HG03066 (cell line): Measurements from ENCODE around the gene MDFIC.

Source experiments
- ATAC-seq: cut with Tn5 transposase; IDR thresholded peaks from one replicate; pipeline ENCODE4 v1.9.1; 2021; ENCODE audit warnings: low read depth; ENCODE audit not compliant: unreplicated experiment

MDFIC gene

GRCh38 chr7:114944745-114945625 is 23.1 kb downstream of the MDFIC start:
- no peak for ATAC-seq

DNA sequence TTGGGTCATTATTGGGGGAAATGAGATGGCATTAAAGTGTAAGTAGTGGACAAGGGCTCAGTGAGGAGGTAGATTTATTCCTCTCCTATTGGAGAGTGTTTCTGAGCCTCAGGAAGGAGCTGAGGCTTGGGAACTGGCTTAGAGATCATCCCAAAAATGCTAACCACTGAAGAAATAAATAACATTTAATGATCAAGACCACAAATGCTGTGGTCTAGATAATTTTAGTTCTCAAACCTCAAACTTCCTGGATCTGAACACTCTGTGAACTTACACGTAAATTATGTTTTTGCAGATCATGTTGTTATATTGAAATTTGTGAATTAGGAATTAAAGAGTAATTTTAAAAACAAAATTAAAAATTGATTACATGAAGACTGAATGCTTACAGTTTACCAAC is 27.3 kb downstream of the MDFIC start:
- no peak for ATAC-seq

- no peak for ATAC-seq
Observed at GRCh38 chr7:114952296-114952695, 30.4 kb downstream of the MDFIC start.

DNA sequence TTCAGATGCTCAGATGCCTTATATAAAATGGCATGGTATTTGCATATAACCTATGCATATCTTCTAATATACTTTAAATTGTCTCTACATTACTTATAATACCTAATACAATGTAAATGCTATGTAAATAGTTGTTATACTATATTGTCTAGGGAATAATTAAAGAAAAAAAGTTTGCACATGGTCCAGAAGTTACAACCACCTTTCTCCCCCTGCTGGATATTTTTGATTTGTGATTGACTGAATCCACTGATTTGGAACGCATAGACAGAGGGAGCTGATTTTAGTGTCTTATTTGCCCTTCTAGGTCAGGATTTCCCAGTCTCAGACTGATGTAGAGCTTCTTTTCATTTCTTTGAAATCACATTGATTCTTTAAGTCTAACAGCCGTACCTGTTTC is 31.8 kb downstream of the MDFIC start:
- ATAC-seq, result no peak

- ATAC-seq, result no peak
Observed at GRCh38 chr7:114956702-114957101, 34.8 kb downstream of the MDFIC start.

DNA sequence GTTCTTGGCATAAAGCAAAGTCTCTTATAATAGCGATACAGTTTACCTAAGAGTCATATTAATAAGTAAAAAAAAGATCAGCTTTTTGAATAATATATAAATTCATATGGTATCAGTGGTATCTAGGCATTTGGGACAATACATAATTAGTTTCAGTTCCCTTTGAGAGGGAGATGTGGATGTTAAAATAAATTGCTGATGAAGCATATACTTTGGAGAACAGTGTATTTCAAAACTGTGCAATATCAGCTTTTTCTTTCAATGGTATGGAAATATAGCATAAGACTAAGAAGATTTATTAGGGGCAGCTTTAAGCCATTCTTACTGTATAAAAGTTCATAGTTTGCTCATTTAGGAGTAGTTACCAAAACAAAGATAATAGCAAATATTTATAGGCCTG is 35.5 kb downstream of the MDFIC start:
- ATAC-seq, result no peak

DNA sequence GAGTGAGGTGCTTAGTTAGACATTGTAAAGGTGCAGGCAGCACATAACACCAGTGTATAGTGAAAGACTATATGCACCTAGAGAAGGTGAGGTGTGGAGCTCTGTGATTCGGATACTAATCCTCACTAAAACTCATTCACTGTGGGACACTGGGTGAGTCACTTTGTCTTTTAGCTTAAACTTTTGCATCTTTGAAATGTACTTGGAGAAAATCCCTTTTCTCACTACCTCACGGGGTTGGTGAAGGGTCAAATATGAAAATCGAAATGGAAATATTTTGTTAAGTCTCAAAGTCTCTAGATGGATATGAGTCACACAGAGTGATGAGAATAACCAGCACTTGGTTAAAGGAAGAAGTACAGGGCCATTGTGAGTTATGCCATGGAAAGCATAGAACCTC is 38.0 kb downstream of the MDFIC start:
- ATAC-seq, result peak; percentile 68

- no peak for ATAC-seq
Observed at GRCh38 chr7:114962441-114962840, 40.5 kb downstream of the MDFIC start.

DNA sequence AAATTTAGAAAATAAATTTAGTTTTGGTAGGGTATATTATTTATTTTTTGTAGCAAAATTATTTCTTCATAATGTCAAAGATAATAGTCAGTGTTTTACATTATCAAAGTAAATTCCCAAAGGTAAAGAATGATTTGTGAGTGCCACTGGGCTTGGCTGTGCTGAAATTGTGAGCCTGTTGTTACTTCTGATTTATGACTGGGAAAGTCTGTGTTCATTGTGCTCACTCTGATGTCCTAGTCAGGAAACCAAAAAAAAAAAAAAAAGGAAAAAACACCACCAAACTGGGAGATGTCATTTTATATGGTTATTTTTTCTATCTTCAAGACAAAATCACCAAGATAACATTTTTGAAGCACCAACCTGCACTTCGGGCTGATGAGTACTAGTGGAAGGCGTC is 44.3 kb downstream of the MDFIC start:
- ATAC-seq, result no peak

DNA sequence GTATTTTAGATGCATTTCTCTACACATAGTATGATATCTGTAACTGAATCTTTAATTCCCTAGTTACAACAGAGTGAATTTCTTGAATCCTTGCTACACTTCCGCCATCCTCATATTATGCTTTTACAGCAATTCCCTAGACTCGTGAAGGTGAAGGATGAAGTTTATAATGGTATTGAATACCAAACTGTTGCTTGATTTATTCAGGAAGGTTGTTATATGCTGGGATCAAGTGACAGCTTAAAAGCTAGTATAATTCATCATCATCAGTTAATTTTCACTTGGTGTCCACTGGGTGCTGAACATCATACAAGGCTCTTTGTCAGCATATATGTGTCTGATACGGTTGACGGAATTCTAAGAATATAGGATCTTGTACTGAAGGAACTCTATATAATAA is 47.2 kb downstream of the MDFIC start:
- no peak for ATAC-seq

DNA sequence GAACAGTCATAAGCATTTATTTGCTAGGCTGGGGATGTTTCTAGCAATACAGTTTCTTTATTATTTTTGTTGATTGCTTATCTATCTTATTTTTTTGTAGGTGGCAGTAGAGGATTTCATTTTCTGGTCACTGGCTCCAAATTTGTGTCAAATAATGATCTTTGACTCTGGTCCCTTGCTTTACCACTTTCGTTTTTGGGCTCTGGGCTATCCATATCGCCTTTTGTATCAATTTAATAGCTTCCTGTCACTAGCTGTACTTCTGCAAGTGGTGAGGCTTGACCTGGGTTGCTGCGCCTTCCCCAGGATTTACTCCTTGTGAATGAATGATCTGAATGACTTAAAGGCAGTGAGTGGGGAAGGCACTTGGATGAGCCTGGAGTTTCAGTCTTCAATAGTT is 48.4 kb downstream of the MDFIC start:
- ATAC-seq, result no peak

DNA sequence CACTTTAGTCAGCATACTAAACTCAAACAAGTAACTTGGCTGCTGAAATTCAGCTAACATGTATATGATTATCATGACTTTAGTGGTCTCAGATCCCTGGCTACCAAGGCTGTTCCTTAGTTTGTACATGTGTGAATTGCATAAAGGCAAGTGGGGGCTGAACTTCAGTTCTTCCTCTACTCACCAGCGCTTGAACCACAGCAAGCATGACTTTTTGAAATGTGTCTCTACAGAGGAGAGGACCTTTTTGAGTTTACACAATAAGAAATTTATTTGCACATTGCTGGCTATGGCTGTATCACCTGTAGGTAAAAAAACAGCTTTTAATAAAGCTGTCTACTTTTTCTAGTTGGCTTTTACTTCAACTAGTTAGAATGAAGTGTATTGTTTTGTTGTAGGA is 48.8 kb downstream of the MDFIC start:
- ATAC-seq, result no peak

DNA sequence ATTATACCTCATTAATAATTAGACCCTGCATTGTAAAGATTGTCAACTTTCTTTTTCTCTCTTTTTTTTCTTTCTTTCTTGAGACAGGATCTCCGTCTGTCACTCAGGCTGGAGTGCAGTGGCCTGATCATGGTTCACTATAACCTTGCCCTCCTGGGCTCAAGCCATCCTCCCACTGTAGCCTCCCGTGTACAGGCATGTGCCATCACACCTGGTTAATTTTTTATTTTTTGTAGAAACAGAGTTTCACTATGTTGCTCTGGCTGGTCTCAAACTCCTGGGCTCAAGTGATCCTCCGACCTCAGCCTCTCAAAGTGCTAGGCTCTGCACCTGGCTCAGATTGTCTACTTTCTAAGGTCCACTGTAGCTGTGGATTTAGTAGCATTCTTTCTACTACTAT is 50.7 kb downstream of the MDFIC start:
- no peak for ATAC-seq

DNA sequence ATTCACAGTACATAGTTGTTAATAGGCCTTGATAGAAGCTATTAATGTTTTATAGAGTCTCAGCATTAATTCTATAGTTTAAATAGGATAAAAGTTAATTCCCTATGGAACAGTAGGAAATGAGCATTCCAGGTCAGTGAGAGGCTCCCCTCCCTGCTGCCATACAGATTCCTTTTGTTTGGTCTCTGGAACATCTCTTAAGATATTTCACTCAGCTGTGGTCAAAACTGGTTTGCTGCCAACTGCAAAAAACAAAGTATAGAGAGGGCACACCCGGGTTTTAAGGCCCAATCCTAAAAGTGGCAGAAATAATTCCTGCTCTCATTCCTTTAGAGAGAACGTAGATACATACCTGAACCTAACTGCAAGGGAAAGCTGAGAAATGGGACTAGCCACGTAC is 51.3 kb downstream of the MDFIC start:
- ATAC-seq, result no peak

DNA sequence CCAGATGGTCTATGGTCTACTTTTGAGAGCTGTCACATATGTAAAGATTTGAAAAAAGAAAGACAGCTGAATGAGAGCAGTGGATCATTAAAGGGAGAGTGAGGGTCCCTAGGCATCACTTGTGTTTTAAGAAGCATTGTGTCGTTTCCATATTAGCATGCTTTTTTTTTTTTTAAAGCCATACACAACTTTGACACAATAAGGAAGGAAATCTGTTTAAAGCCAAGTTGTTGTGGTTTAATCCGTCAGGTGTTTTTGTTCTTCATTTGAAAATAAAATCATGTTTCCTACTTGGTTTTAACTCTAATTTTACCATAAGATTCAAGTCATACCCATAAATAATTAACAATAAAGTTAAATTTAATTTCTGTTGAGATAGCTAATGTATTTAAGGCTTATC is 53.5 kb downstream of the MDFIC start:
- ATAC-seq, result no peak

GRCh38 chr7:114976666-114977065 is 54.8 kb downstream of the MDFIC start:
- ATAC-seq, result no peak

DNA sequence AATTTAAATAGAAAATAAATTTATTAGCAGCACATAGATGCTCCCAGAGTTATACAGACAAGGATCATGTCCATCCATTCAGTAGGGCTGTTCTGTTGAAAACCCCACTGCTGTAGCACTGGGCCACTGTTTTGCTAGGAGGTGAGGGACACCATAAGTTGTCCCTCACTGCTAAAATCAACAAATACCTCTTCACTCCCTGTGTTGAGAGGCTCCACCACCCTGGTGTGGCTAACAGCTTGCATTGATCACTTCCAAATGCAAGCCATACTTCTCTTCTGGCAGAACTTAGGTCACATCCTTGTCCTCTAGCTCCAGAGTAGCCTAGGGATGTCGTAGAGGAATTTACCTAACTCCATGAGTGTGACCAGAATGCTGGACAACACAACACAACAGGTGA is 55.4 kb downstream of the MDFIC start:
- ATAC-seq, result no peak

DNA sequence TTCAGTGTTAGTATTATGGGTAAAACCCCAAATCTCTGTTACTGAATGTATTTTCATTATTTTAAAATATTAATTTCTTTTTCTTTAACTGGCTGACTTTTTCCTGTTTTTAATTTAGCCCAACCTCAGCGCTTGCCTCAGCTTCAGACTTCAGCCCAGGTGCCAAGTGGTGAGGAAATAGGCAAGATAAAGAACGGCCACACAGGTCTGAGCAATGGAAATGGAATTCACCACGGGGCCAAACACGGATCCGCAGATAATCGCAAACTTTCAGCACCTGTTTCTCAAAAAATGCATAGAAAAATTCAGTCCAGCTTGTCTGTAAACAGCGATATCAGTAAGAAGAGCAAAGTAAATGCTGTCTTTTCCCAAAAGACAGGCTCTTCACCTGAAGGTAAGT is 57.5 kb downstream of the MDFIC start:
- ATAC-seq, result no peak

GRCh38 chr7:114979803-114980507 is 58.1 kb downstream of the MDFIC start:
- ATAC-seq, result no peak

- ATAC-seq, result no peak
Observed at GRCh38 chr7:114981323-114981722, 59.4 kb downstream of the MDFIC start.

DNA sequence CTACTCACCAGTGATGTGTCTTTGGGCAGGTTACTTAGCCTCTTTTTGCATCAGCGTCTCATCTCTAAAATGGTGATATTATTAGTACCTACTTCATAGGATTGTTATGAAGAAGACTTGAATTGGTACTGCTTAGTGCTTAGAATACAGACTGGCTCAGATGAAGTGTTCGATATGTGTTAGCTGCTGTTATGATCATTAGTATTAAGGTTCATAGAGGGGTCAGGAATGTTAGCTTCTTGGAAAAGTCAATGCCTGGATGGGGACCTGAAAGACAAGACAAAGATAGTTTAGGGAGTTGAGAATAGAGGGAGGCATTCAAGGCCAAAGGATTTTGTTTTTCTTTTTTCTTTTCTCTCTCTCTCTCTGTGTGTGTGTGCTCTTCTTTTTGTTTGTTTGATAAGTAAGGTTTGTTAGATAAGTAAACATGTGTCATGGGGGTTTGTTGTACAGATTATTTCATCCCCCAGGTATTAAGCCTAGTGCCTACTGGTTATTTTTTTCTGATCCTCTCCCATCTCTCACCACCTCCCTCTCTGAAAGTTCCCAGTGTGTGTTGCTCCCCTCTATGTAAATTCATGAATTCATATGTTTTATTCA is 63.3 kb downstream of the MDFIC start:
- no peak for ATAC-seq
